Stomach (tissue), 4 donors: ENCODE data around the gene RPH3AL.

Experiments
- POLR2A ChIP-seq, 4 donors: fragments of 450-650 bp; IDR thresholded peaks; one replicate each; pipeline ENCODE4 v1.6.1; 2016; ENCODE audit warnings: antibody characterized with exemption in 4 of 4, control low read depth in 2 of 4, mild to moderate bottlenecking in 1 of 4, moderate library complexity in 1 of 4
- POLR2AphosphoS5 ChIP-seq, 3 donors: sonication (generic); formaldehyde crosslinking; IDR thresholded peaks; one replicate each; pipeline ENCODE4 v1.6.1; 2016; ENCODE audit warnings: antibody characterized with exemption in 3 of 3

- TF ChIP-seq POLR2AphosphoS5 (IDR thresholded peaks at IDR 0.05) (no peak), POLR2A (IDR thresholded peaks at IDR 0.05) (no peak)
These were observed 21.5 kb downstream of the RPH3AL start for GRCh38 chr17:330993-331701.
